CD4-positive, alpha-beta T cell (primary cell): Measurements from ENCODE around the gene VWF. TPM values are rescaled to one million over a fixed set of nuclear protein-coding genes. Genes with fewer than 3 reads are reported as not detected.

Source experiments
- ATAC-seq: fragments of 200-7000 bp; cut with Tn5 transposase; one replicate; pipeline ENCODE4 v1.10.0; 2022; ENCODE audit warnings: mild to moderate bottlenecking; ENCODE audit not compliant: poor library complexity
- CTCF ChIA-PET: fragments of 350-600 bp; sonication (Branson Sonifier 250); formaldehyde crosslinking; loops from one replicate; lab custom pipeline; 2021; ENCODE audit warnings: antibody characterized with exemption, inconsistent platforms; lab: Charles Lee
- POLR2A ChIA-PET: fragments of 350-600 bp; sonication (Branson Sonifier 250); formaldehyde crosslinking; loops from one replicate; lab custom pipeline; 2021; ENCODE audit warnings: antibody characterized with exemption, inconsistent platforms; lab: Charles Lee
- DNase-seq, 14 experiments: peaks; one replicate each; pipeline ENCODE4 v3.0.0-alpha.2; 2013 to 2020; ENCODE audit warnings: mixed read lengths in 2 of 14
- H3K27ac ChIP-seq, 2 donors: one replicate each; pipeline versions ENCODE4 v1.5.1 to v1.7.0; 2013; ENCODE audit warnings: low read length in 2 of 2, low read depth in 1 of 2, mild to moderate bottlenecking in 1 of 2
- H3K27me3 ChIP-seq, 2 experiments: 1 replicate in 1 of 2; 2 replicates in 1 of 2; pipeline versions ENCODE4 v1.6.1 to v1.7.0; 2013; ENCODE audit warnings: low read length in 2 of 2, control low read depth in 1 of 2, mild to moderate bottlenecking in 1 of 2, moderate library complexity in 1 of 2; ENCODE audit not compliant: insufficient read depth in 2 of 2, control insufficient read depth in 1 of 2
- H3K36me3 ChIP-seq: one replicate; pipeline ENCODE4 v1.6.1; 2013; ENCODE audit warnings: low read length, control low read depth; ENCODE audit not compliant: insufficient read depth
- H3K4me1 ChIP-seq: one replicate; pipeline ENCODE4 v1.6.1; 2013; ENCODE audit warnings: low read length, control low read depth; ENCODE audit not compliant: insufficient read depth
- H3K4me3 ChIP-seq: one replicate; pipeline ENCODE4 v1.5.1; 2013; ENCODE audit warnings: mild to moderate bottlenecking, low read length, moderate library complexity
- H3K9me3 ChIP-seq, 2 experiments: 1 replicate in 1 of 2; 2 replicates in 1 of 2; pipeline versions ENCODE4 v1.6.1 to v1.7.0; 2013; ENCODE audit warnings: low read length in 2 of 2, mild to moderate bottlenecking in 2 of 2, control low read depth in 1 of 2, moderate library complexity in 1 of 2; ENCODE audit not compliant: control insufficient read depth in 1 of 2, insufficient read depth in 1 of 2
- H3K27ac Mint-ChIP-seq: one replicate; pipeline ENCODE4 v1.8.0; 2020; ENCODE audit warnings: mixed read lengths
- H3K27me3 Mint-ChIP-seq: one replicate; pipeline ENCODE4 v1.8.0; 2021; ENCODE audit warnings: mixed read lengths
- H3K36me3 Mint-ChIP-seq: one replicate; pipeline ENCODE4 v1.8.0; 2021; ENCODE audit warnings: low read depth, mixed read lengths
- H3K4me1 Mint-ChIP-seq: one replicate; pipeline ENCODE4 v1.8.0; 2021; ENCODE audit warnings: low read depth, mixed read lengths
- H3K4me3 Mint-ChIP-seq: one replicate; pipeline ENCODE4 v1.8.0; 2020; ENCODE audit warnings: mild to moderate bottlenecking, mixed read lengths
- H3K9me3 Mint-ChIP-seq: one replicate; pipeline ENCODE4 v1.8.0; 2020; ENCODE audit warnings: mixed read lengths
- intact Hi-C, 2 experiments: fragments of 100-400 bp; cut with DNase I in 1 of 2; cut with micrococcal nuclease in 1 of 2; formaldehyde crosslinking; loops; one replicate each; pipeline versions ENCODE4 v1.15.1 to v1.9.0; 2023 to 2025; cut with DNase I, micrococcal nuclease
- total RNA-seq, 174 experiments: library from RNA in 2 of 174; stranded (reverse) in 2 of 174; gene quantifications; one replicate each; pipeline ENCODE4 v1.2.3 and lab custom pipeline; 2021 to 2026
- TF ChIP-seq, protein P1 (sequence below): fragments of 200-600 bp; IDR thresholded peaks from one replicate; pipeline ENCODE4 v1.8.0; 2022; ENCODE audit warnings: antibody characterized with exemption, mild to moderate bottlenecking

VWF gene
- total RNA-seq, 2 experiments from 2014 or later, result 0.20 TPM; not detected in 1

DNA sequence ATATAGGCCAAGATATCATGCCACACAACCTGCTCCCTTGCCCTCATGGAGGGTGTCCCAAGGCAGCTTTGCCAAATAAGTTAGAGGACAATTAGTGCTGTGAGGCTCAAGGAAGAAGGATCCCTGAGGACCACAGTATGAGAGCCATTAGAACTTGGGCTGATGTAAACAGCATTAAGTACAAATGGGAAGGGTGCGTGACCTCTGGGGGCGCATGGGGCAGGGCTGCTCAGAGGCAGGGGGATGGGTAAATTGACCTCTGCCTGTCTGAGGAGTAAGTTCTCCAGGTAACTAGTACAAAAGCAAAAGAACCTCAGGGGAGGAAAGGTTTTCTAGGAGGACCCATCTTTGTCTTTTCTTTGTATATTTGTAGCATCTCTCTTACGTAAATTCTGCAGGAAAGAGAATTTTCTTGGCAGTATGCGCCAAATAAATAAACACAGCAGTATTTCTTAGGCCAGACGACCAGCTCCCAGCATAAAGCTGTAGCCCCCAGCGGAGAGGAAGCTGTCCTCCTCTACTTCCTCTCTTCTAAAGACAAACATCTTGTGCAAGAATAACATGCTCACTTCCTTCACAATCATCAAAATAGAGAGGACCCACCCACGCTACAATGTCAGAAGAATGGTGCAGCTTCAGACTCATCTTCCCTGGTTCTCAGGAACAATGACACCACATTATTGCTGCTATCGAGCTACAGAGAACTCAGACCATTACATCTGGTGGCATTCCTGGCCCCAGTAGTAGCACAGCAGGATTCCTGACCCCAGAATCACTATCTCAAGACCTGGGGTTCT lies 16.4 kb upstream of the VWF start:
- CTCF ChIA-PET, result interaction anchor here (1.1 to 1.7 kb wide), 3 partner anchors 9 to 55 kb away, joined by 3 to 4 read pairs (median 4); no protein-coding TSS in a partner anchor
- DNase-seq (peak in 10 of 14 experiments; percentile 5 to 69 (median 36)), ATAC-seq (peak; percentile 70)
- no peaks in the 10 kb centered on the region for H3K9me3 ChIP-seq
- H3K4me3 ChIP-seq, result no peak overlapping the region
- peak overlapping the region; percentile 54 to 66 for H3K27ac ChIP-seq
- Mint-ChIP-seq H3K27me3 (no peaks in the 10 kb centered on the region), H3K4me3 (peak overlapping the region; percentile 82), H3K27ac (peak overlapping the region; percentile 94), H3K36me3 (no peaks in the 10 kb centered on the region), H3K9me3 (peaks cover 2% of the 10 kb centered on the region), H3K4me1 (peaks cover 46% of the 10 kb centered on the region)
- no peaks in the 10 kb centered on the region for H3K36me3 ChIP-seq
- TF ChIP-seq, protein P1, sequence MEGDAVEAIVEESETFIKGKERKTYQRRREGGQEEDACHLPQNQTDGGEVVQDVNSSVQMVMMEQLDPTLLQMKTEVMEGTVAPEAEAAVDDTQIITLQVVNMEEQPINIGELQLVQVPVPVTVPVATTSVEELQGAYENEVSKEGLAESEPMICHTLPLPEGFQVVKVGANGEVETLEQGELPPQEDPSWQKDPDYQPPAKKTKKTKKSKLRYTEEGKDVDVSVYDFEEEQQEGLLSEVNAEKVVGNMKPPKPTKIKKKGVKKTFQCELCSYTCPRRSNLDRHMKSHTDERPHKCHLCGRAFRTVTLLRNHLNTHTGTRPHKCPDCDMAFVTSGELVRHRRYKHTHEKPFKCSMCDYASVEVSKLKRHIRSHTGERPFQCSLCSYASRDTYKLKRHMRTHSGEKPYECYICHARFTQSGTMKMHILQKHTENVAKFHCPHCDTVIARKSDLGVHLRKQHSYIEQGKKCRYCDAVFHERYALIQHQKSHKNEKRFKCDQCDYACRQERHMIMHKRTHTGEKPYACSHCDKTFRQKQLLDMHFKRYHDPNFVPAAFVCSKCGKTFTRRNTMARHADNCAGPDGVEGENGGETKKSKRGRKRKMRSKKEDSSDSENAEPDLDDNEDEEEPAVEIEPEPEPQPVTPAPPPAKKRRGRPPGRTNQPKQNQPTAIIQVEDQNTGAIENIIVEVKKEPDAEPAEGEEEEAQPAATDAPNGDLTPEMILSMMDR, result no peak
- POLR2A ChIA-PET, result interaction anchor here (0.8 to 2.1 kb wide), 13 partner anchors 10 to 1610 kb away, joined by 3 to 8 read pairs (median 3); partner anchors contain the start of gene VWF
- peaks cover 55% of the 10 kb centered on the region for H3K4me1 ChIP-seq
- intact Hi-C loops, result loop anchor here in 1 of 2 experiments (1.0 kb wide), 1 partner anchor 27 kb away; no protein-coding TSS in a partner anchor
- H3K27me3 ChIP-seq, result no peaks in the 10 kb centered on the region

DNA sequence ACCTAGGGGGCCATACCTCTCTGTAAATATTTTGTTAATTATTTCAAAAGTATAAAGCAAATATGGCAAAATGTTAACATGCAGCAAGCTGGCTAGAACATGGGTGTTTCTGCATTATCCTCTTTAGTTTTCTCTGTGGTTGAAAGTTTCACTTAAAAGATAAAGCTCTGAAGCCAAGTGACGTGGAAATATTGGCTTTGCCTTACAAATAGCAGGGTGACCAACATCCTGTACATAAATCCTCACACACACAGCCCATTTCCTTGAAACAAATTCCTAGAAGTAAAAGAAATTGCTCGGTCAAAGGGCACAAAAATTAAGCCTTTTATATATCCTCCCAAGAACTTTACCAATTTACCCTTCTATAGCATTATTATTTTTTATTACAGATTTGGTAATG lies 10.6 kb upstream of the VWF start:
- no peaks in the 10 kb centered on the region for H3K27me3 ChIP-seq
- Mint-ChIP-seq H3K4me3 (no peak overlapping the region), H3K27me3 (no peaks in the 10 kb centered on the region), H3K9me3 (peaks cover 2% of the 10 kb centered on the region), H3K27ac (no peak overlapping the region), H3K36me3 (no peaks in the 10 kb centered on the region), H3K4me1 (peaks cover 14% of the 10 kb centered on the region)
- H3K4me3 ChIP-seq, result no peak overlapping the region
- H3K36me3 ChIP-seq, result no peaks in the 10 kb centered on the region
- DNase-seq (no peak), ATAC-seq (no peak)
- CTCF ChIA-PET, result no interaction called here
- H3K9me3 ChIP-seq, result peaks cover 0 to 8% of the 10 kb centered on the region in 2 experiments
- H3K27ac ChIP-seq, result no peak overlapping the region
- TF ChIP-seq, protein P1, result no peak
- intact Hi-C loops, result no loop called here
- peaks cover 21% of the 10 kb centered on the region for H3K4me1 ChIP-seq
- POLR2A ChIA-PET, result no interaction called here

- Mint-ChIP-seq H3K4me1 (peaks cover 3% of the 10 kb centered on the region), H3K4me3 (no peak overlapping the region), H3K9me3 (no peaks in the 10 kb centered on the region), H3K27ac (no peak overlapping the region), H3K27me3 (no peaks in the 10 kb centered on the region), H3K36me3 (no peaks in the 10 kb centered on the region)
- Histone ChIP-seq H3K9me3 (peaks cover 0 to 8% of the 10 kb centered on the region in 2 experiments), H3K4me3 (no peak overlapping the region), H3K36me3 (no peaks in the 10 kb centered on the region), H3K27ac (no peak overlapping the region), H3K4me1 (peaks cover 8% of the 10 kb centered on the region), H3K27me3 (no peaks in the 10 kb centered on the region)
- no peak for ATAC-seq
- intact Hi-C loops, result no loop called here
- ChIA-PET POLR2A (no interaction called here), CTCF (no interaction called here)
- DNase-seq, result no peak
- TF ChIP-seq, protein P1, result no peak
Observed at GRCh38 chr12:6133642-6134041, 9.2 kb upstream of the VWF start.
